ENCODE data around the gene CCL23. TPM values are rescaled to one million over a fixed set of nuclear protein-coding genes. Genes with fewer than 3 reads are reported as not detected.
"Not testable (repeated sequence)": the region's sequence is repeated elsewhere in the genome, so short reads cannot be mapped to it uniquely, and the experiment has no call there.

CCL23 gene, protein sequence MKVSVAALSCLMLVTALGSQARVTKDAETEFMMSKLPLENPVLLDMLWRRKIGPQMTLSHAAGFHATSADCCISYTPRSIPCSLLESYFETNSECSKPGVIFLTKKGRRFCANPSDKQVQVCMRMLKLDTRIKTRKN
- polyA plus RNA-seq (ENCODE audit: insufficient read length) = not detected

GRCh38 chr17:36017799-36018198 lies at the start of gene CCL23:
TSS of gene CCL23 (minus strand) at chr17:36017972. CDS start at chr17:36017897, 75 bp downstream.
- no peak for DNase-seq (ENCODE audit: low read depth)

- no peak for DNase-seq (ENCODE audit: low read depth)
These were observed 48.7 kb upstream of the CCL23 start for GRCh38 chr17:36066365-36066985.

GRCh38 chr17:36063786-36064541 lies 46.2 kb upstream of the CCL23 start, which contains the start of gene CCL18:
TSS of gene CCL18 (plus strand) at chr17:36064272. CDS start at chr17:36064343, 71 bp downstream.
- no peak for DNase-seq (ENCODE audit: low read depth)

GRCh38 chr17:36060816-36061215 lies 43.0 kb upstream of the CCL23 start:
- no peak for DNase-seq (ENCODE audit: low read depth)

DNA sequence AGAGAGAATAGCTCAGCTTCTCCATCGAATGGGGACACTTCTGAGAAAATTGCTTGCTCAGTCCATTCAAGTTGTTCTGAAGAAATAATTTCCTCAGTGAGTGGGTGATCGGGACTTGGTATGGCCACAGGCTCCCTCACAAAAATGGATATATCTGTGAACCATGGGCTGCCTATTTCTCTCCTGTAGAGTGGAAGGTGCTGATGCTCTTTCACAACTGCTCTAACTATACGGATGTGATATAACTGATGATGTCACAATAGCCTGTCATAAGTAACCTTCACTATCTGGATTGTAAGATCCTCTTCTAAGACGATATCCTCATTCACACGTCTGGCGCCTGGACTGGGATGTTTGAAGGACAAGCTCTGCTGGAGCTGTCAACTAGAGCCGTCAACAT lies 41.6 kb upstream of the CCL23 start:
- DNase-seq (ENCODE audit: low read depth) = no peak

DNA sequence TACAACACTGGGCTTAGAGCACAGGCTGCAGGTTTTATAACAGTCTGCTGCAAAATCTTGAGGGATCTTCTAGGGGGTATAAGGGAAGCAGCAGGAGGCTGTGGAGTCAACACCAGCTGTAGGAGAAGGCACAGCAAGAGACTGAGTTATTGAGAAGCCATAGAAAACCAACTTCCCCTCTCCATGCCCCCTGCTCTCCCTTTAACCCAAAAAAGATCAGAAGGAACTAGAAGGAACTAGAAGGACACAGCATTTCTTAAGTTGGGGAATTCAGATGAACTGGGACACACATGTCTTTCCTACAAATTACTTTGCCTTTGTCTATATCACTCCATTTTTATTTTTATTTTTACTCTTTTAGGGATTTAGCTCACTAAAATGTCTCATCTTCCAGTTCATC lies 40.1 kb upstream of the CCL23 start:
- no peak for DNase-seq (ENCODE audit: low read depth)

GRCh38 chr17:36055921-36056520 lies 38.2 kb upstream of the CCL23 start:
- no peak for DNase-seq (ENCODE audit: low read depth)

DNA sequence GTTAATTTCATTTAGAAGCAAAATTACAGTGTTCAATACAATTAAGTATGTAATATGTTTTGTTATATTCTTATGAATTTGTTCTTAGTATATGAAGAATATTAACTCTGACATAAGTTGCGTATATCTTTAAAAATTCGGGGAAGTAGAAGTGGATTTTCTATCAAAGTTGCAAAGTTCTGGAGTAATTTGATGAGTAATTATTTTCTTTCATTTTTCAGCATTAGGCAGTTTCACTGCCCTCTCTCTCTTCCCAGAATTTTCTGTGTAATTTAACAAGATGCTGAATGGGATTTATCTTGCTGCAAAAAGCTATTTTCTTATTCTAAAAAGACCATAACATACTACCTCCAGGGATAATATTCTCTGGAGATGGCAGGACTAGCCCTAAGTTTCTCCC lies 37.4 kb upstream of the CCL23 start:
- no peak for DNase-seq (ENCODE audit: low read depth)

DNA sequence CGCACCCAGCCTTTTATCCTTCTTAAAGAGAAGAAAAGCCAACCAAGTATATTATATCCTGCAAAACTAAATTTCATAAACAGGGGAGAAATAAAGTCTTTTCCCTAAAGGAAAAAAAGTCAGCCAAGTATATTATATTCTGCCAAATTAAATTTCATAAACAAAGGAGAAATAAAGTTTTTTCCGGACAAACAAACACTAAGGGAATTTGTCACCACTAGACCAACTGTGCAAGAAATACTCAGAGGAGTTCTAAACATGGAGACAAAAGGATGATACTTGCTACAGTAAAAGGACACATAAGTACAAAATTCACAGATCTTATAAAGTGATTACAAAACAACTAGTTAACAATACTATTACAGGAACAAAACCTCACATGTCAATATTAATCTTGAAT lies 31.9 kb upstream of the CCL23 start:
- DNase-seq (ENCODE audit: low read depth) = no peak

GRCh38 chr17:36048066-36048465 lies 30.3 kb upstream of the CCL23 start:
- DNase-seq (ENCODE audit: low read depth) = no peak

GRCh38 chr17:36036235-36036634 lies 18.5 kb upstream of the CCL23 start:
- DNase-seq (ENCODE audit: low read depth) = no peak

- no peak for DNase-seq (ENCODE audit: low read depth)
These were observed 16.4 kb upstream of the CCL23 start for GRCh38 chr17:36034127-36034526.

DNA sequence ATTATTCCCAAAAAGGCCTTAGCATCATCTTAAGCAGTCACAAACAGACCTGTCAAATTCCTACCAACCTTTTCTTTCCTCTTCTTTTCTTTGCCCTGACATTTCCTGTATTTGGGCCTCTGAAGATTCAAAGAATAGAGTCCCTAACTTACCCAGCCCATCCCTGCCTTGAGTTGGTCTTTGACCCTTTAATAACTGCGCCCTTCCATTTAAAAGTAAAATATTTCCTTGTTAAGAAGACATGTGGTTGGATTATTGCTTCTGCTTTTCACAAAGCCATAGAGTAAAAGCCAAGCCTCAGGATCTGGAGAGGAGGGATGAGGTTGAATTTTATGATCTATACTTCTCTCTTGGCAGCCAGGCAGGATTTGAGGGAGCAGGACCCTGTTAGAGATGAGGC lies 13.2 kb upstream of the CCL23 start:
- DNase-seq (ENCODE audit: low read depth) = no peak

- DNase-seq (ENCODE audit: low read depth) = no peak
These were observed 10.0 kb upstream of the CCL23 start for GRCh38 chr17:36027761-36028160.

- no peak for DNase-seq (ENCODE audit: low read depth)
These were observed 6.5 kb upstream of the CCL23 start for GRCh38 chr17:36024106-36024869.

GRCh38 chr17:36019423-36019822 lies 1.7 kb upstream of the CCL23 start:
- DNase-seq (ENCODE audit: low read depth) = no peak

DNA sequence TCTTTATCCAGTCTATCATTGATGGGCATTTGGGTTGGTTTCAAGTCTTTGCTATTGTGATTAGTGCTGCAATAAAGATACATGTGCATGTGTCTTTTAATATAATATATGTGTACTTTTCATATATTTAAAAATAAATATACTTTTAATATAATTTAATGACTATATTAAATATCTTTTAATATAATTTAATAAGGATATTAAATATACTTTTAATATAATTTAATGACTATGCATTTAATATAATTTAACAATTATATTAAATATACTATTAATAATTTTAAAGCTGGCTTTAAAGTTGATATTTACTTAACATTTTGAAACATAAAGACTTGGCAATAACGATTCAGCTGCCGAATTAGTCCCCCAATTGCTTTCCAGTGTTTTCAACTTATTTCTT lies 1.2 kb downstream of the CCL23 start:
- DNase-seq (ENCODE audit: low read depth) = no peak

- DNase-seq (ENCODE audit: low read depth) = not testable (repeated sequence)
These were observed 1.9 kb downstream of the CCL23 start for GRCh38 chr17:36015895-36016294.

DNA sequence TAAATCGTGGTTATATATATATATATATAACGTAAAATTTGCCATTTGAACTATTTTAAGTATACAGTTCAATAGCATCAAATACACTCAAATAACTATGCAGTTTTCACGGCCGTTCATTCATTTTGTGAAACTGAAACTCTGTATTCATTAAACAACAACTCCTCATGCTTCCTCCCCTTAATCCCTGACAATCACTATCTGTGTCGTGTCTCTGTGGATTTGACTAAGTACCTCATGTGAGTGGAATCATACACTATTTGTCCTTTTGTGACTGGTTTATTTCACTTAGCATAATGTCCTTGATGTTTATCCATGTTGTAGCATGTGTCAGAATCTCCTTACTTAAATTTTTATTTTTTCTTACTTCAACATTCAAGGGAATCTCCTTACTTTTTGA lies 2.8 kb downstream of the CCL23 start:
- DNase-seq (ENCODE audit: low read depth) = no peak

DNA sequence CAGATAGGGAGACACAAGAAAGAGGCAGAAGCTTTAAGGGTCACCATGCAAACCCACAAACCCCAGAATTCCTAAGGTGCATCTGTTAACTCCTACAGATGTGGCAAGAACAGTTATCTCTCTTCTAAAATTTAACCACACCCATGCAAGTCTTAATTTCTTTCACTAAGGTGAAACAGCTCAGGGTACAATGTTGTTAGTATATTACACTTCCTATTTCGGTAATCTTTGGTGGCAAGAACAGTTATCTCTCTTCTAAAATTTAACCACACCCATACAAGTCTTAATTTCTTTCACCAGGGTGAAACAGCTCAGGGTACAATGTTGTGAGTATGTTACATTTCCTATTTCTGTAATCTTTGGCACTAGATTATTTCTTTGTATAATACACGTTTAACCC lies 6.6 kb downstream of the CCL23 start:
- no peak for DNase-seq (ENCODE audit: low read depth)

- no peak for DNase-seq (ENCODE audit: low read depth)
These were observed 8.6 kb downstream of the CCL23 start for GRCh38 chr17:36008998-36009665.

Data from forelimb muscle (tissue), 1 donor.